ENCODE data around the gene EGFLAM. TPM values are rescaled to one million over a fixed set of nuclear protein-coding genes. Genes with fewer than 3 reads are reported as not detected.
"Not testable (repeated sequence)": the region's sequence is repeated elsewhere in the genome, so short reads cannot be mapped to it uniquely, and the experiment has no call there.

Gene EGFLAM
- total RNA-seq, 1 experiment from 2014 or later = 45.4 TPM

GRCh38 chr5:38329132-38329715, 70.9 kb downstream of the EGFLAM start:
- H3K36me3 ChIP-seq (ENCODE audit: insufficient read depth, low read length, poor library complexity, severe bottlenecking) = no peaks in the 10 kb centered on the region
- no TSS peak for BruUV-seq (replicated peaks)

GRCh38 chr5:38330207-38330606, 71.8 kb downstream of the EGFLAM start:
- no peak for TF ChIP-seq CTCF (conservative IDR thresholded peaks at IDR 0.05; ENCODE audit: low read depth, low read length)
- TF ChIP-seq EZH2 (IDR thresholded peaks at IDR 0.05; ENCODE audit: borderline replicate concordance, low read depth, low read length, poor library complexity, severe bottlenecking) = no peak
- no peaks in the 10 kb centered on the region for H3K27me3 ChIP-seq (replicated peaks; ENCODE audit: insufficient read depth, low read depth, low read length, poor library complexity)
- no peaks in the 10 kb centered on the region for H3K9me3 ChIP-seq (ENCODE audit: low read depth, low read length, poor library complexity, severe bottlenecking)
- no peak for DNase-seq (ENCODE audit: low spot score)
- H3K27ac ChIP-seq (ENCODE audit: low read depth, low read length, poor library complexity, severe bottlenecking) = no peak overlapping the region
- ChIA-PET POLR2A (ENCODE audit: low non-redundant PET) (no interaction called here), CTCF (no interaction called here)
- no TSS peak for BruUV-seq (replicated peaks)
- H3K4me1 ChIP-seq (ENCODE audit: insufficient read depth, low read length, poor library complexity, severe bottlenecking) = no peaks in the 10 kb centered on the region
- intact Hi-C loops (cut with micrococcal nuclease; ENCODE audit: unreplicated experiment) = no loop called here
- H3K4me3 ChIP-seq (ENCODE audit: low read depth, low read length, poor library complexity, severe bottlenecking) = no peak overlapping the region
- no peaks in the 10 kb centered on the region for H3K36me3 ChIP-seq (ENCODE audit: insufficient read depth, low read length, poor library complexity, severe bottlenecking)

More at GRCh38 chr5:38329132-38329715, 70.9 kb downstream of the EGFLAM start:
- peak; percentile 37 for DNase-seq (ENCODE audit: low spot score)
- Histone ChIP-seq H3K4me1 (ENCODE audit: insufficient read depth, low read length, poor library complexity, severe bottlenecking) (no peaks in the 10 kb centered on the region), H3K27me3 (replicated peaks; ENCODE audit: insufficient read depth, low read depth, low read length, poor library complexity) (no peaks in the 10 kb centered on the region), H3K27ac (ENCODE audit: low read depth, low read length, poor library complexity, severe bottlenecking) (no peak overlapping the region), H3K9me3 (ENCODE audit: low read depth, low read length, poor library complexity, severe bottlenecking) (no peaks in the 10 kb centered on the region), H3K4me3 (ENCODE audit: low read depth, low read length, poor library complexity, severe bottlenecking) (no peak overlapping the region)
- intact Hi-C loops (cut with micrococcal nuclease; ENCODE audit: unreplicated experiment) = no loop called here
- ChIA-PET CTCF (no interaction called here), POLR2A (ENCODE audit: low non-redundant PET) (no interaction called here)
- TF ChIP-seq EZH2 (IDR thresholded peaks at IDR 0.05; ENCODE audit: borderline replicate concordance, low read depth, low read length, poor library complexity, severe bottlenecking) (no peak), CTCF (conservative IDR thresholded peaks at IDR 0.05; ENCODE audit: low read depth, low read length) (no peak)

GRCh38 chr5:38331831-38332230, 73.5 kb downstream of the EGFLAM start:
- Histone ChIP-seq H3K4me3 (ENCODE audit: low read depth, low read length, poor library complexity, severe bottlenecking) (no peak overlapping the region), H3K27me3 (replicated peaks; ENCODE audit: insufficient read depth, low read depth, low read length, poor library complexity) (no peaks in the 10 kb centered on the region), H3K9me3 (ENCODE audit: low read depth, low read length, poor library complexity, severe bottlenecking) (no peaks in the 10 kb centered on the region), H3K27ac (ENCODE audit: low read depth, low read length, poor library complexity, severe bottlenecking) (no peak overlapping the region), H3K36me3 (ENCODE audit: insufficient read depth, low read length, poor library complexity, severe bottlenecking) (no peaks in the 10 kb centered on the region), H3K4me1 (ENCODE audit: insufficient read depth, low read length, poor library complexity, severe bottlenecking) (no peaks in the 10 kb centered on the region)
- intact Hi-C loops (cut with micrococcal nuclease; ENCODE audit: unreplicated experiment) = no loop called here
- DNase-seq (ENCODE audit: low spot score) = no peak
- ChIA-PET CTCF (no interaction called here), POLR2A (ENCODE audit: low non-redundant PET) (no interaction called here)
- no TSS peak for BruUV-seq (replicated peaks)
- TF ChIP-seq CTCF (conservative IDR thresholded peaks at IDR 0.05; ENCODE audit: low read depth, low read length) (no peak), EZH2 (IDR thresholded peaks at IDR 0.05; ENCODE audit: borderline replicate concordance, low read depth, low read length, poor library complexity, severe bottlenecking) (no peak)

GRCh38 chr5:38333181-38333580, 74.8 kb downstream of the EGFLAM start:
- intact Hi-C loops (cut with micrococcal nuclease; ENCODE audit: unreplicated experiment); H3K27ac ChIP-seq (ENCODE audit: low read depth, low read length, poor library complexity, severe bottlenecking); H3K4me1 ChIP-seq (ENCODE audit: insufficient read depth, low read length, poor library complexity, severe bottlenecking); DNase-seq (ENCODE audit: low spot score); H3K36me3 ChIP-seq (ENCODE audit: insufficient read depth, low read length, poor library complexity, severe bottlenecking); H3K4me3 ChIP-seq (ENCODE audit: low read depth, low read length, poor library complexity, severe bottlenecking); H3K9me3 ChIP-seq (ENCODE audit: low read depth, low read length, poor library complexity, severe bottlenecking); H3K27me3 ChIP-seq (replicated peaks; ENCODE audit: insufficient read depth, low read depth, low read length, poor library complexity); CTCF ChIA-PET; BruUV-seq (replicated peaks); POLR2A ChIA-PET (ENCODE audit: low non-redundant PET): not testable (repeated sequence)
